T-helper 1 cell treated with Interleukin-12 subunit alpha and Interleukin-12 subunit beta and Interleukin-4 antibody, amounts not matched to agents 30 μg/mL and 1 μg/mL, for 36 hours (primary cell): ENCODE data around the gene CEMIP2.
A peak's percentile ranks its signal among the peaks of the same experiment; 100 is the strongest.
"Not testable (repeated sequence)": the region's sequence is repeated elsewhere in the genome, so short reads cannot be mapped to it uniquely, and the experiment has no call there.

Experiments
- H3K27ac Mint-ChIP-seq: one replicate; pipeline ENCODE4 v1.8.0; 2021; ENCODE audit warnings: mild to moderate bottlenecking, mixed read lengths
- H3K27me3 Mint-ChIP-seq: one replicate; pipeline ENCODE4 v1.8.0; 2021; ENCODE audit warnings: low read depth, mixed read lengths
- H3K36me3 Mint-ChIP-seq: one replicate; pipeline ENCODE4 v1.8.0; 2021; ENCODE audit warnings: low read depth, mixed read lengths
- H3K4me1 Mint-ChIP-seq: one replicate; pipeline ENCODE4 v1.8.0; 2021; ENCODE audit warnings: low read depth, mixed read lengths
- H3K4me3 Mint-ChIP-seq: one replicate; pipeline ENCODE4 v1.8.0; 2021; ENCODE audit warnings: mild to moderate bottlenecking, moderate library complexity, mixed read lengths
- H3K9me3 Mint-ChIP-seq: one replicate; pipeline ENCODE4 v1.8.0; 2021; ENCODE audit warnings: mixed read lengths

The CEMIP2 gene

DNA sequence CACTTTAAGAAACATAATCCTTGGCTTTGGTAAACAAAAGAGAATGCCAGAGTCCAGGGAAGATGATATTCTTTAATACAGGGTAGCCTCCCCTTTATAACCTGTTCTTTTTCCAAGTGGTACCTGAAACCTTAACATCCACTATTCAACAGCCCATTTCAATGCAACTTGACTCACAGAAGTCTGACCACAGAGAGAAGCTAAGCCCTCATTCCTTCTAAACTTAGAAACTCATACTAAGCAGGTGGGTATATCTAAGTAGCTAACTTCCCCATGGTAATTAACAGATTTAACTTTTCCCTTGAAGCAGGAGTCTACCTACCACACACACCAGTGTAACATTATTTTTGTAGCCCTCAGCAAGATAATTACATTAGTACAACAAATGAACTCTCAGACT lies 91.9 kb downstream of the CEMIP2 start:
- no peaks in the 10 kb centered on the region for H3K27me3 Mint-ChIP-seq
- H3K4me3 Mint-ChIP-seq = no peak overlapping the region
- peaks cover 11% of the 10 kb centered on the region for H3K36me3 Mint-ChIP-seq
- H3K4me1 Mint-ChIP-seq = peaks cover 27% of the 10 kb centered on the region
- no peaks in the 10 kb centered on the region for H3K9me3 Mint-ChIP-seq
- H3K27ac Mint-ChIP-seq = no peak overlapping the region

DNA sequence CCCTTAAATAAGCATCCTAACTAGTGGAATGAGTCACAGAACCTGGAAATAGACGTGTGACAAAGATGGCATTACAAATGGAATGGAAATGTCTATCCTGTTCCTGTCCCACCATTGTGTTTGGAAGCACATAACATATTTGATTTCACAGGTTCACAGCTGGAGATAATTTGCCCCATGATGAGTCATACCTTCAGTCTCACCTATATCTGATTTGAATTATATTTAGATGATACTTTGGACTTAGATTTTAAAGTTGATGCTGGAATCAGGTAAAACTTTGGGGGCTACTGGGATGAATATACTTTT lies 92.5 kb downstream of the CEMIP2 start:
- H3K9me3 Mint-ChIP-seq = no peaks in the 10 kb centered on the region
- H3K4me3 Mint-ChIP-seq = no peak overlapping the region
- peaks cover 27% of the 10 kb centered on the region for H3K4me1 Mint-ChIP-seq
- no peak overlapping the region for H3K27ac Mint-ChIP-seq
- peaks cover 11% of the 10 kb centered on the region for H3K36me3 Mint-ChIP-seq
- H3K27me3 Mint-ChIP-seq = no peaks in the 10 kb centered on the region

DNA sequence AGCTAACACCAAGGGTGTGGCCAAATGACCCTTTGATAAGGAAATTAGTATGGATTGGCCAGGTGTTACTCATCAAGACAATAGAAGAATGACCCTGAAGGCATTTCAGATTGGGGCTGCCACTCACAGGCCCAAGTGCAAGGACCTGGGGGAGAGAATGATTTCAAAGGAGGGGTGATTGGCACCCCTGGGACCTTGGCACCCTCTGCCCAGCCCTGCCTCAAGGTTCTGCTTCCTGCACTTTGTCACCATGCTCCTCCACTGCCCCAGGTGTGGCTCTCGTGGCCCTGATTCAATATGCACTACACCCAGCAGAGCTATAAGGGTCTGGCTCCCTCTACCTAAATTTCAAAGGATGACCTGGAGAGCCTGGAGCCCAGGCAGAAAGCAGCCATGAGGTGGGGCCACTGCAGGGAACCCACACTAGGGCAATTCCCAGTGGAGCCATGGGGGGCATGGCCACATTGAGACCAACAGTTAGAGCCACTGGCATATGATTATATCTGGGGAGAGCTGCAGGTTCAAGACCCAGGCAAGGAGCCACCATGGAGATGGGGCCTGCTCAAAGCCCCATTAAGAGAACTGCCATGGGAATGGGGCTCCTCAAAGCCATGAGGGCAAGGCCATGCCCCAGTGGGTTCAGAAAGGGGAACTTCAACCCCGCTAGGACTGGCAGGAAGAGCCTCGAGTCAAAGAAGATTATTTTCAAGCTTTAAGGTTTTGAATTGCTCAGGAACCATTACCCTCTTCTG lies 93.0 kb downstream of the CEMIP2 start:
- Mint-ChIP-seq H3K27me3 (no peaks in the 10 kb centered on the region), H3K4me1 (peaks cover 27% of the 10 kb centered on the region), H3K9me3 (no peaks in the 10 kb centered on the region), H3K27ac (no peak overlapping the region), H3K4me3 (no peak overlapping the region), H3K36me3 (peaks cover 11% of the 10 kb centered on the region)

DNA sequence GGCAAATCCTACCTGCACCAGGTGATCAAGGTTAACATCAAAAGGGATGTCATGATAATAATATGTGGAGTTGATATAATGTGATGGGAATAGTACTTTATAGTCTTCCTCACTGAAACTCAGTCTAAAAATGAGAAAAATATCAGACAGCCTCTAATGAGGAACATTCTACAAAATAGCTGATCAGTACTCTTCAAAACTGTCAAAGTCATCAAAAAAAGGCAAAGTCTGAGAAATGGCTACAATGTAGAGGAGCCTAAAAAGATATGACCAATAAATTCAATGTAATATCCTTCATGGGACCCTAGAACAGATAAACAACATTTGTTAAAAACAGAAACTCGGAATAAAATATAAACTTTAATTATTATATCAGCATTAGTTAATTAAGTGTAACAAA lies 95.7 kb downstream of the CEMIP2 start:
- H3K9me3 Mint-ChIP-seq = peaks cover 4% of the 10 kb centered on the region
- H3K4me1 Mint-ChIP-seq = peaks cover 9% of the 10 kb centered on the region
- no peak overlapping the region for H3K27ac Mint-ChIP-seq

DNA sequence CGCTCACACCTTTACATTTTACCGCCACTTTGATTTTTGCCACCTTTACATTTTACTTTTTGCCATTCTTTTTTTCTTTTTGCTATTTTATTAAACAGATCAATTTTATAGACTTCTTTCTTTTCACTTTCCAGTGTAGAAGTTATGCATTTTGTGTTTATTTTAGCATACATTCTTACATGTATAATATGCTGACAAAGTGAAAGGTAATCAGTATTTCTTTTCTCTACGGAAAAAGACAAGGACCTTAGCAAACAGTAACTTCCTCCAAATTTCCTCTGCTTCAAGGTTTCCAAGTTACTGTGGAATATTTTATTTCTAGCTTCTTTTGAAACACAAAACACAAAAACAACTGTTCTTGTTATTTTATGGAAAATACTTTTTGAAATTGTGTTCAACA lies 97.0 kb downstream of the CEMIP2 start:
- H3K27me3 Mint-ChIP-seq = peaks cover 18% of the 10 kb centered on the region
- H3K27ac Mint-ChIP-seq = no peak overlapping the region
- peaks cover 4% of the 10 kb centered on the region for H3K9me3 Mint-ChIP-seq
- no peak overlapping the region for H3K4me3 Mint-ChIP-seq
- peaks cover 2% of the 10 kb centered on the region for H3K4me1 Mint-ChIP-seq
- H3K36me3 Mint-ChIP-seq = peaks cover 3% of the 10 kb centered on the region

More for the DNA sequence above, 95.7 kb downstream of the CEMIP2 start:
- peaks cover 18% of the 10 kb centered on the region for H3K27me3 Mint-ChIP-seq
- H3K36me3 Mint-ChIP-seq = peaks cover 3% of the 10 kb centered on the region
- no peak overlapping the region for H3K4me3 Mint-ChIP-seq

DNA sequence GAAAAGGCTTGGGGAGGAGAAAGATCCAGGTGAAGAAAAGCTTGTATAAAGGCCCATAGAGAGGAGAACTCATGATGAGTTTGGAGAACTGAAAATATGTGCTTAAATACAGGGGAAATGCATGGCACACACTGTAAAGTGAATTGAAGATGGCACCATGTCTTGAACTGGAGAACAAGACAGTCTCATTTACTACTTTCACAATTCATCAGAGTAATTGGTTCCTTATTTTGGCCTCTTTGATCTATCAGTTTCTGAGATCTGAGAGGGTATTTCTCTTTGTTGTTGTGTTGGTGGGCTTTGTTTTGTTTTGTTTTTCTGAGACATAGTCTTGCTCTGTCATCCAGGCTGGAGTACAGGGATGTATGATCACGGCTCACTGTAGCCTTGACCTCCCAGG lies 98.2 kb downstream of the CEMIP2 start:
- H3K4me1 Mint-ChIP-seq = peaks cover 2% of the 10 kb centered on the region
- H3K9me3 Mint-ChIP-seq = peaks cover 4% of the 10 kb centered on the region
- peaks cover 3% of the 10 kb centered on the region for H3K36me3 Mint-ChIP-seq
- no peak overlapping the region for H3K4me3 Mint-ChIP-seq
- no peak overlapping the region for H3K27ac Mint-ChIP-seq
- H3K27me3 Mint-ChIP-seq = peaks cover 18% of the 10 kb centered on the region

DNA sequence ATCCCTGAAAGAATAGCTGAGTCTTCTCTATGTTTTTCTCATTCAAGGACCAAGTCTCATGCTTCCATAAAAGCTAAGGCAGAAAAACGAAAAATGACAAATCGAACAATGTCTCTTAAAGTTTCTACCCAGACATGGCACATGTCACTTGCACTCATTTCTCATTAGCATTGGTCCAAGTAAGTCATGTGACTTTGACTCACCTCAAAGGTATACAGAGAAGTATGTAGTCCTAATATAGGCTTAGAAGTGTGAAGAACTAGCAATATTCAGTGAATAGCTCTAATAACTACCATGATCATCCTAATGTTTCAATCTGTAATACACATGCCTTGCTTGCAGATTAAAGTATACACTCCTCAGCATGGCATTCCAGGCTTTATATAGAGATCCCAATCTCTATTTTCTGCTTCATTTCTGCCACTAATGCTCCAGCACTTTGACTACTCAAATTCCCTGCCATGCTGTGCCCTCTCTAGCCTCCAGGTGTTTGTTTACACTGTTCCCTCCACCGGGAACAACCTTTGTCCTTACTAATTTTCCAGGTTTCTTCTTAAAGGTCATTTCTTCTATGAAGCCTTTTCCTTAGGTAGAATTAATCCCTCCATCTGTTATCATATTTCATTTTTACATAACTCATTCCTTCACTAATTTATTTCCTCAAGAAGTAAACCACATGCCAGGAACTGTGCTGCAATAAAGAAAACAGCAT lies 98.9 kb downstream of the CEMIP2 start:
- Mint-ChIP-seq H3K4me1 (peaks cover 4% of the 10 kb centered on the region), H3K27me3 (peaks cover 18% of the 10 kb centered on the region), H3K36me3 (peaks cover 3% of the 10 kb centered on the region), H3K27ac (no peak overlapping the region), H3K4me3 (no peak overlapping the region), H3K9me3 (peaks cover 4% of the 10 kb centered on the region)

DNA sequence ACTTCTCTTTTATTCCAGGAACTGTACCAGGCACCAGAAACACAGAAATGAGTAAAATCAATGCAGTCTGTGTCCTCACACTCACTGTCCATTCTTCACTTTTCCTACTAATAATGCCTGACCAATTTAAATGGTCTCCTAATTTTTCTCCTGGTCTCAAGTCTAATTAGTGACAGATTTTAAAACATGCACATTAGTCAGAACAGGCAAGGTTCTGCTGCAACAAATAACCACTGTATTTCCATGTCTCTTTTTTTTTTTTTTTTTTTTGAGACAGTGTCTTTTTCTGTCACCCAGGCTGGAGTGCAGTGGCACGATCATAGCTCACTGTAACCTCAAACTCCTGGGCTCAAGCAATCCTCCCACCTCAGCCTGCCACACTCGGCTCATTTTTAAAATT lies 99.6 kb downstream of the CEMIP2 start:
- peaks cover 6% of the 10 kb centered on the region for H3K4me1 Mint-ChIP-seq
- peaks cover 3% of the 10 kb centered on the region for H3K36me3 Mint-ChIP-seq
- H3K27ac Mint-ChIP-seq = no peak overlapping the region
- H3K4me3 Mint-ChIP-seq = no peak overlapping the region
- H3K9me3 Mint-ChIP-seq = peaks cover 4% of the 10 kb centered on the region
- H3K27me3 Mint-ChIP-seq = peaks cover 22% of the 10 kb centered on the region

DNA sequence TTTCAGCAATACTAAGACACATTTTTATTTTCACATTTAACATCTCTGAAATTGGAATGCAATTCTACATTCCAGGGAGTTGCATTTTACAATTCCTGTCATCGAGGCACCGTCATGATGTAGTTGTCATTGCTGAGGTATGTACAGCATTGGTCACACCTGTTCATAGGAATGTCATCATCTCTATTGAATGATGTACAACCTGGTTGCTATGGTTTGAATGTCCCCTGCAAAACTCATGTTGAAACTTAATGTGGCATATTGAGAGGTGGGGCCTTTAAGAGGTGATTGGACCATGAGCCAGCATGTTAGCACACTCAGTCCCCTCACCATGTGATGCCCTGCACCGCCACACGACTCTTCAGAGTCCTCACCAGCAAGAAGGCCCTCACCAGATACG lies 103.1 kb downstream of the CEMIP2 start:
- peaks cover 10% of the 10 kb centered on the region for H3K4me1 Mint-ChIP-seq
- H3K27me3 Mint-ChIP-seq = peaks cover 38% of the 10 kb centered on the region
- H3K4me3 Mint-ChIP-seq = no peak overlapping the region
- no peak overlapping the region for H3K27ac Mint-ChIP-seq
- H3K36me3 Mint-ChIP-seq = peaks cover 5% of the 10 kb centered on the region
- H3K9me3 Mint-ChIP-seq = peaks cover 4% of the 10 kb centered on the region

DNA sequence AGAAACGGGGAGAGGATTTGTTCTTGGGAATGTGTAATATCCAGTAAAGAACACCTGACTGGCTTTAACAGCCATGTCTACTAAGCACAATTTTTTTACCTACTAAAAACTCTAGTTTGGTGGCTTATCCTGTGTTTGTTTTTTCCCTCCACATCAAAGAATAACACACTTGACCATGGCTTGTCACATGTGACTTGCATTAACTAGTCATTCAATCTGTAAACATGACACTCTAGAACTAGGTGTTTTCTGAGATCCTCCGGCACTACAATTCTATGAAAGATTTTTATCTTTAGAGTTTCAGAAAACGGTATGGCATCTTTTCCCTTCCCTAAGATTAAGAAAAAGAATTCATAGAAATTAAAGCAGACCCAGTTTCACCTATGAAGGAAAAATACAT lies 103.7 kb downstream of the CEMIP2 start:
- H3K4me3 Mint-ChIP-seq = peak overlapping the region; percentile 12
- H3K36me3 Mint-ChIP-seq = peaks cover 5% of the 10 kb centered on the region
- peaks cover 32% of the 10 kb centered on the region for H3K27me3 Mint-ChIP-seq
- no peak overlapping the region for H3K27ac Mint-ChIP-seq
- peaks cover 4% of the 10 kb centered on the region for H3K9me3 Mint-ChIP-seq
- H3K4me1 Mint-ChIP-seq = peaks cover 17% of the 10 kb centered on the region

DNA sequence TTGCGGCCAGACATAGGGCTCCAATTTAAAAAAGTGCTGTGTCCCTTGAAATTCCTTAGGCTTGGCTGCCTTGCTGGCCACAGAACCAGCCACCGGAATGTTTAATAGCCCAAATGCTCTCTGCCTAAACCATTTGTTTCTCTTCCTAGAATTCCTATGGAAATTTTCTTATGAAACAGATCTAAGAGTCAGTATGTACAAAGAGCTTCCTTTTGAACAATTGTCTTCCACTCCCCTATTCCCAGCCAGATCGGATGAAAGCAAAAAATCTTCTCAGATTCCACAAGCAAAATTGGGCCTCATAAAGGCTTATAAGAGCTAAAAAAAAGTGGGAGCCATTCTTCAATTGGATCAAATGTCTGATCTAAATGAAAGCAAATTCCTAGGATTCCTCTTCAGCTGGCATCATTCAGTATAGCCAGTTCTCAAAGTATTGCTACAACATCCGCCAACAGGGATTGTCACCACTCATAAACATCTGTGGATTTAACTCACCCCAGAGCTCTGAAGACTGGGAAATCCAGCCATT lies 104.3 kb downstream of the CEMIP2 start:
- Mint-ChIP-seq H3K36me3 (peaks cover 5% of the 10 kb centered on the region), H3K27me3 (peaks cover 28% of the 10 kb centered on the region), H3K27ac (no peak overlapping the region), H3K4me3 (no peak overlapping the region), H3K9me3 (peaks cover 5% of the 10 kb centered on the region), H3K4me1 (peaks cover 18% of the 10 kb centered on the region)

DNA sequence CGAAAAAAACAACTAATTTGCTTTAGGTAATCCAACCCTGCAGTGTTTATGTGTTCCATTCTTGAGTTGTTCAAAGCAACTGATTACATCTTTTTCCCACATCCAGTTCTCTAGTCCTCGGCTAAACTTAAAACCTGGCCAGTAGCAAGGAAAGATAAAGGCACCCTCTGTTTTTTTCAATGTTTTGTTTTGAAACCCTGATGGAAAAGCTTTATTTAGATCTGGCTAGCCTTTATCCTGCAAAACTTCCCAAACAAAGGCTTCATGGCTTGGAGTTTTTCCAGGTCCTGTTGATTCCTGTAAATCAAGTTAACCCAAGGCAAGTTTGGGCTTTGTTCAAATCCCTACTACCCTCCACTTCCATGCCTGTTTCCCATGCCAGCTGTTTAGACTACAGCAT lies 105.1 kb downstream of the CEMIP2 start:
- H3K4me3 Mint-ChIP-seq = no peak overlapping the region
- peaks cover 6% of the 10 kb centered on the region for H3K9me3 Mint-ChIP-seq
- peaks cover 22% of the 10 kb centered on the region for H3K27me3 Mint-ChIP-seq
- peaks cover 18% of the 10 kb centered on the region for H3K4me1 Mint-ChIP-seq
- H3K27ac Mint-ChIP-seq = no peak overlapping the region
- H3K36me3 Mint-ChIP-seq = peaks cover 7% of the 10 kb centered on the region

DNA sequence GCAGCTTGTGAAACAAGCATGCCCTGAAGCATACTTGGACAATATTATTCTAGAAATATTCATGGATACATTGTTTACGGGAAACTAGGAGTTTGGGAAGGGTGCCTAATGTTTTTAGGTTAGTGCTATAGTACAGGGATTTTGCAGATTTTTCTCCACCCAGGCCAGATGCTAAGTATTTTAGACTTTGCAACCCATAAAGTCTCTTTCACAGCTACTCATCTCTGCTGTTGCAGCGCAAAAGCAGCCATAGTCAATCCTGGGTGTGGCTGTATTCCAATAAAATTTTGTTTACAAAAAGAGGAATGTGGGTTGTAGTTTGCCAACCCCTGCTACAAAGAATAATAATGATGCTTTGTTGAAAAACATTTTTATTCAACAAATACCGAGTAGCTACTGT lies 106.2 kb downstream of the CEMIP2 start:
- Mint-ChIP-seq H3K4me3 (no peak overlapping the region), H3K36me3 (peaks cover 17% of the 10 kb centered on the region), H3K27me3 (peaks cover 33% of the 10 kb centered on the region), H3K9me3 (peaks cover 16% of the 10 kb centered on the region), H3K4me1 (peaks cover 24% of the 10 kb centered on the region), H3K27ac (no peak overlapping the region)

DNA sequence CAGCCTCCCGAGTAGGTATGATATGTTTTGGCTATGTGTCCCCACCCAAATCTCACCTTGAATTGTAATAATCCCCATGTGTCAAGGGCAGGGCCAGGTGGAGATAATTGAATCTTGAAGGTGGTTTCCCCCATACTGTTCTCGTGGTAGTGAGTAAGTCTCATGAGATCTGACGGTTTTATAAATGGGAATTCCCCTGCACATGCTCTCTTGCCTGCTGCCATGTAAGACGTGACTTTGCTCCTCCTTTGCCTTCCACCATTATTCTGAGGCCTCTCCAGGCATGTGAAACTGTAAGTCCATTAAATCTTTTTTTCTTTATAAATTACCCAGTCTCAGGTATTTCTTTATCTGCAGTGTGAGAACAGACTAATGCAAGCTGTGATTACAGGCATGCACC lies 111.0 kb downstream of the CEMIP2 start:
- Mint-ChIP-seq H3K27me3 (peaks cover 64% of the 10 kb centered on the region), H3K4me1 (peaks cover 25% of the 10 kb centered on the region), H3K9me3 (peaks cover 24% of the 10 kb centered on the region), H3K36me3 (peaks cover 20% of the 10 kb centered on the region)
- H3K27ac Mint-ChIP-seq, H3K4me3 Mint-ChIP-seq: not testable (repeated sequence)

DNA sequence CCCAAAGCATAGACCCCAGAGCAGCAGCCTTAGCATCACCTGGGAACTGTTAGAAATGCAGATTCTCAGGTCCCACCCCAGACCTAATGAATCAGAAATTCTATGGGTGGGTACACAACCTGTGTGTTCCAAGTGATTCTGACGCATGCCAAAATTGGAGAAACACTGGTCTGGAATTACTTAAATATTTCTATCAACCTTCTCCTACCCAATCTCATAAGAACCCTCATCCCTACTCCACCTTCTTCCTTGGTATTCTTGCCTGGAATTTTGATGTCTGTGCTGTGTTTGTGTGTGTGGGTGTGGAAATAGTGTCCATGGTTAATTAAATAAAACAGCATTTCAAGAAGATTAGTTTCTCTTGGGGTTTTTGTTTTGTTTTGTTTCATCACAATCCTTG lies 111.8 kb downstream of the CEMIP2 start:
- no peak overlapping the region for H3K4me3 Mint-ChIP-seq
- peaks cover 28% of the 10 kb centered on the region for H3K4me1 Mint-ChIP-seq
- H3K36me3 Mint-ChIP-seq = peaks cover 20% of the 10 kb centered on the region
- H3K9me3 Mint-ChIP-seq = peaks cover 24% of the 10 kb centered on the region
- no peak overlapping the region for H3K27ac Mint-ChIP-seq
- H3K27me3 Mint-ChIP-seq = peaks cover 62% of the 10 kb centered on the region
